Left kidney (tissue), 2 donors: ENCODE results near the gene GPS2. TPM values are rescaled to one million over a fixed set of nuclear protein-coding genes. Genes with fewer than 3 reads are reported as not detected.

ENCODE experiments used
- DNase-seq: peaks from one replicate; pipeline ENCODE4 v3.0.0-alpha.2; 2013
- polyA plus RNA-seq: library from polyadenylated mRNA; unstranded; fragments of 120-200 nt; gene quantifications from one replicate; pipeline ENCODE4 v1.2.1, GENCODE V29; 2013; ENCODE audit not compliant: insufficient read length

GPS2 gene
- polyA plus RNA-seq, 1 donor, result 96.6 TPM

- no peak for DNase-seq
These were observed 21.1 kb downstream of the GPS2 start for GRCh38 chr17:7293816-7294613.

GRCh38 chr17:7293159-7293558 lies 22.0 kb downstream of the GPS2 start:
- no peak for DNase-seq

GRCh38 chr17:7292729-7293128 lies 22.4 kb downstream of the GPS2 start:
- no peak for DNase-seq

- DNase-seq, result no peak
These were observed 23.0 kb downstream of the GPS2 start for GRCh38 chr17:7292194-7292593.

- no peak for DNase-seq
These were observed 24.5 kb downstream of the GPS2 start for GRCh38 chr17:7290685-7291084.

- no peak for DNase-seq
These were observed 25.0 kb downstream of the GPS2 start for GRCh38 chr17:7290166-7290565.

GRCh38 chr17:7289256-7290032 lies 25.7 kb downstream of the GPS2 start:
- no peak for DNase-seq

- no peak for DNase-seq
These were observed 29.5 kb downstream of the GPS2 start for GRCh38 chr17:7285679-7286078.

- no peak for DNase-seq
These were observed 30.2 kb downstream of the GPS2 start for GRCh38 chr17:7284911-7285310.

- no peak for DNase-seq
These were observed 31.5 kb downstream of the GPS2 start for GRCh38 chr17:7283471-7284216.

- no peak for DNase-seq
These were observed 32.3 kb downstream of the GPS2 start for GRCh38 chr17:7282752-7283321.

GRCh38 chr17:7281953-7282751 lies 33.0 kb downstream of the GPS2 start:
- DNase-seq, result peak; percentile 53

GRCh38 chr17:7281074-7281952 lies 33.8 kb downstream of the GPS2 start, which contains the start of gene SLC2A4:
Gene SLC2A4, plus strand, starts transcription at chr17:7281718. Its CDS starts 217 bp downstream, at chr17:7281935.
- peak; percentile 97 for DNase-seq

GRCh38 chr17:7280519-7281073 lies 34.6 kb downstream of the GPS2 start:
- peak; percentile 80 for DNase-seq

- no peak for DNase-seq
These were observed 35.7 kb downstream of the GPS2 start for GRCh38 chr17:7279448-7279847.

GRCh38 chr17:7266784-7267183 lies 48.4 kb downstream of the GPS2 start:
- DNase-seq, result no peak

- no peak for DNase-seq
These were observed 51.4 kb downstream of the GPS2 start for GRCh38 chr17:7263801-7264078.

GRCh38 chr17:7262935-7263800 lies 52.0 kb downstream of the GPS2 start:
- DNase-seq, result no peak
